ENCODE measurements around the gene SAT2.
"Not testable (repeated sequence)": the region's sequence is repeated elsewhere in the genome, so short reads cannot be mapped to it uniquely, and the experiment has no call there.

SAT2 gene

GRCh38 chr17:7632492-7632894 is 4.9 kb upstream of the SAT2 start:
- DNase-seq: no peak

- no peak for DNase-seq
Measured at GRCh38 chr17:7631398-7632380, 4.1 kb upstream of the SAT2 start.

- DNase-seq: no peak
Measured at GRCh38 chr17:7629939-7630571, 2.4 kb upstream of the SAT2 start, which contains the start of gene SHBG. Gene SHBG (plus strand): TSS chr17:7630135. CDS start chr17:7630173, 38 bp downstream.

GRCh38 chr17:7626956-7627249 is 718 bp downstream of the SAT2 start:
- no peak for DNase-seq

- no peak for DNase-seq
Measured at GRCh38 chr17:7626307-7626706, 1.3 kb downstream of the SAT2 start.

GRCh38 chr17:7625749-7626148 is 1.9 kb downstream of the SAT2 start:
- not testable (repeated sequence) for DNase-seq

GRCh38 chr17:7623661-7624060 is 4.0 kb downstream of the SAT2 start:
- no peak for DNase-seq

GRCh38 chr17:7620835-7621234 is 6.8 kb downstream of the SAT2 start:
- DNase-seq: no peak

- no peak for DNase-seq
Measured at GRCh38 chr17:7618608-7619007, 9.0 kb downstream of the SAT2 start.

- no peak for DNase-seq
Measured at GRCh38 chr17:7615265-7615747, 12.3 kb downstream of the SAT2 start.

- peak; percentile 100 for DNase-seq
Measured at GRCh38 chr17:7614425-7615264, 13.0 kb downstream of the SAT2 start, which contains the start of gene FXR2. Gene FXR2 (minus strand): TSS chr17:7614897. CDS start chr17:7614532, 365 bp downstream.

GRCh38 chr17:7613769-7614424 is 13.7 kb downstream of the SAT2 start:
- no peak for DNase-seq

- DNase-seq: no peak
Measured at GRCh38 chr17:7612294-7612640, 15.4 kb downstream of the SAT2 start.

- no peak for DNase-seq
Measured at GRCh38 chr17:7611635-7612293, 15.9 kb downstream of the SAT2 start.

- DNase-seq: peak; percentile 28
Measured at GRCh38 chr17:7610641-7611040, 17.0 kb downstream of the SAT2 start.

GRCh38 chr17:7606280-7606679 is 21.3 kb downstream of the SAT2 start:
- no peak for DNase-seq

GRCh38 chr17:7597561-7597960 is 30.1 kb downstream of the SAT2 start:
- not testable (repeated sequence) for DNase-seq

- DNase-seq: no peak
Measured at GRCh38 chr17:7593296-7593695, 34.3 kb downstream of the SAT2 start.

- no peak for DNase-seq
Measured at GRCh38 chr17:7592422-7593021, 35.1 kb downstream of the SAT2 start.

GRCh38 chr17:7591596-7591995 is 36.0 kb downstream of the SAT2 start:
- no peak for DNase-seq

GRCh38 chr17:7590743-7591142 is 36.9 kb downstream of the SAT2 start:
- no peak for DNase-seq
